Measurements from ENCODE around the gene GULP1.

GRCh38 chr2:188466761-188467160 lies 175.1 kb downstream of the GULP1 start:
- TF ChIP-seq SRF (IDR thresholded peaks at IDR 0.05; ENCODE audit: low read depth in 2 of 2, low read length in 2 of 2) (no peak), POLR2A (IDR thresholded peaks at IDR 0.05; ENCODE audit: low read depth, low read length) (no peak), CTCF (IDR thresholded peaks at IDR 0.05 in 2 of 3, conservative IDR thresholded peaks at IDR 0.05 in 1 of 3; ENCODE audit: control insufficient read depth in 2 of 3, extremely low read depth in 1 of 3, insufficient read depth in 1 of 3, low read depth in 3 of 3, low read length in 3 of 3) (no peak), IRF4 (IDR thresholded peaks at IDR 0.05; ENCODE audit: low read depth, low read length) (no peak), NFYA (IDR thresholded peaks at IDR 0.05; ENCODE audit: borderline replicate concordance, low read depth, low read length) (no peak), SUZ12 (IDR thresholded peaks at IDR 0.05; ENCODE audit: unreplicated experiment) (no peak), EZH2 (IDR thresholded peaks at IDR 0.05; ENCODE audit: borderline replicate concordance, control insufficient read depth, low read depth, low read length) (no peak), BCL3 (IDR thresholded peaks at IDR 0.05; ENCODE audit: borderline replicate concordance, insufficient read depth, low read depth, low read length, poor library complexity, severe bottlenecking) (no peak)
